T-helper 2 cell treated with Interferon-gamma antibody and Interleukin-4, amounts not matched to agents 5 μg/mL and 100 μg/mL, for 36 hours (primary cell): ENCODE data around the gene HVCN1.
"Not testable (repeated sequence)": the region's sequence is repeated elsewhere in the genome, so short reads cannot be mapped to it uniquely, and the experiment has no call there.

Source experiments
- DNase-seq: peaks from one replicate; pipeline ENCODE4 v3.0.0; 2021; ENCODE audit warnings: low spot score
- H3K27ac Mint-ChIP-seq: one replicate; pipeline ENCODE4 v1.8.0; 2021; ENCODE audit warnings: mild to moderate bottlenecking, mixed read lengths
- H3K27me3 Mint-ChIP-seq: one replicate; pipeline ENCODE4 v1.8.0; 2021; ENCODE audit warnings: low read depth, mixed read lengths
- H3K36me3 Mint-ChIP-seq: one replicate; pipeline ENCODE4 v1.8.0; 2021; ENCODE audit warnings: low read depth, mixed read lengths
- H3K4me1 Mint-ChIP-seq: one replicate; pipeline ENCODE4 v1.8.0; 2021; ENCODE audit warnings: low read depth, mixed read lengths
- H3K4me3 Mint-ChIP-seq: one replicate; pipeline ENCODE4 v1.8.0; 2022; ENCODE audit warnings: mild to moderate bottlenecking, moderate library complexity, mixed read lengths
- H3K9me3 Mint-ChIP-seq: one replicate; pipeline ENCODE4 v1.8.0; 2021; ENCODE audit warnings: mixed read lengths

The HVCN1 gene

DNA sequence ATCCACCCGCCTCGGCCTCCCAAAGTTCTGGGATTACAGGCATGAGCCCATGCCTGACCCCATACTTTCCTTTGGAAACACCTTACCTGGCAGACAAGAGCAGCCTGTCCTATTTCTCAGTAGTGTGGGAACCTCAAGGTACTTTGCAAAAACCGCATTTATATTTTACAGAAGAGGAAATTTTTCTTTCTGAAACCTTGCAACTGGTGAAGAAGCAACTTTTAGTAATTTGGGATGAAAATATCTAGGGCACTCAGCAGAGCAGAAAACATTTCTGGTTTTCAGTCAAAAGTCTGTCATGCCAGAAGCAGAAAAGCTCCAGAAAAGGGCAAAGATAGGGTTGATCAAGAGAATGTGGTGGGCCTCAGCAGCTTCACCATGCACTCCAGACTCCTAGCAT, 21.2 kb downstream of the HVCN1 start:
- DNase-seq: no peak
- no peak overlapping the region for H3K27ac Mint-ChIP-seq
- H3K4me1 Mint-ChIP-seq: peaks cover 22% of the 10 kb centered on the region
- H3K4me3 Mint-ChIP-seq: no peak overlapping the region
- H3K36me3 Mint-ChIP-seq: peaks cover 46% of the 10 kb centered on the region
- no peaks in the 10 kb centered on the region for H3K27me3 Mint-ChIP-seq
- H3K9me3 Mint-ChIP-seq: peaks cover 22% of the 10 kb centered on the region

DNA sequence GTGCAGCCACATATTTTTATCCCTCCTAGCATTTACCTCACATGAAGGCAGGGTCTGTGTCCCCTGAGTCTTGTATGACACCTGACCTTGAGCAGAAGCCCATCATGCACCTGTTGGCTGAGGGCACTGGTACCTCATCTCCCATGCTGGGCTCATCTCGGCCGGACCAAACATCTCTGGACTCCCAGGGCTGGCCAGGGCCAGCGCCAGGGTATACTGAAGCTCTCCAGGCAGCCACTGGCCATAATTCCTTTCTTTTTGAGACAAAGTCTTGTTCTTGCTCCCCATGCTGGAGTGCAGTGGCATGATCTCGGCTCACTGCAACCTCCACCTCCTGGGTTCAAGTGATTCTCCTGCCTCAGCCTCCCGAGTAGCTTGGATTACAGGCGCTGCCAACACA, 22.0 kb downstream of the HVCN1 start:
- Mint-ChIP-seq H3K36me3 (peaks cover 48% of the 10 kb centered on the region), H3K27ac (no peak overlapping the region), H3K4me3 (no peak overlapping the region), H3K27me3 (no peaks in the 10 kb centered on the region), H3K9me3 (peaks cover 25% of the 10 kb centered on the region), H3K4me1 (peaks cover 24% of the 10 kb centered on the region)
- no peak for DNase-seq

DNA sequence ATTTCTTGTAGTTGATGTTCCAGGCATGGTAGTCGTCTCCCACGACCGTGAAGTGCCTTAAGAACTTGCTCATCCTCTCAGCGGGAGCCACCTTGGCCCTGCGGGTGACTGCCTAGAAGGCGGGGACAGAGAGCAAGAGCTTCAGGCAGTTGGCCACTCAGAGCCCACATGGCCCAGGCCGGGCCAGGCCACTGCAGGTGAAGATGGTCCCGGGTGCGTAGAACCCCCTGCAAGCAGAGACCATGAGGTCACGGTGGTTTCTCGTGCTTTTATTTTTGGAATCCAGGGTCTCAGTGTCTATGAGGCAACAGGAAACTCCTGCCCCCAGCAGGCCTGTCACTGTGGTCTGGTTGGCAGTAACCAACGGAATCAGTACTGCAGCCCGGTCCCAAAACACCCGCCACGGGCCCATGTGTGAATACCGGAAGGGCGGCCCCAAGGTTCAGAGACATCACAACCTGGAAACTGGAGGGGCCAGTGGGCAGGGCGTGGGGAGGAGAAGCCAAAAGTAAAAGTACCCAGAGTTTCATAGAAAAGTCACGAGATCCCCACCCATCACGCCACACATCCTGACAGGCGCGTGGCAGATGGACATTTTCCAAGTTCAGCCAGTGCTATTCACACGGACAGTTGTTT, 27.5 kb downstream of the HVCN1 start:
- peaks cover 34% of the 10 kb centered on the region for H3K36me3 Mint-ChIP-seq
- peak; percentile 44 for DNase-seq
- H3K9me3 Mint-ChIP-seq: peaks cover 22% of the 10 kb centered on the region
- H3K27ac Mint-ChIP-seq: peak overlapping the region; percentile 80
- peak overlapping the region; percentile 51 for H3K4me3 Mint-ChIP-seq
- peaks cover 15% of the 10 kb centered on the region for H3K4me1 Mint-ChIP-seq
- no peaks in the 10 kb centered on the region for H3K27me3 Mint-ChIP-seq

DNA sequence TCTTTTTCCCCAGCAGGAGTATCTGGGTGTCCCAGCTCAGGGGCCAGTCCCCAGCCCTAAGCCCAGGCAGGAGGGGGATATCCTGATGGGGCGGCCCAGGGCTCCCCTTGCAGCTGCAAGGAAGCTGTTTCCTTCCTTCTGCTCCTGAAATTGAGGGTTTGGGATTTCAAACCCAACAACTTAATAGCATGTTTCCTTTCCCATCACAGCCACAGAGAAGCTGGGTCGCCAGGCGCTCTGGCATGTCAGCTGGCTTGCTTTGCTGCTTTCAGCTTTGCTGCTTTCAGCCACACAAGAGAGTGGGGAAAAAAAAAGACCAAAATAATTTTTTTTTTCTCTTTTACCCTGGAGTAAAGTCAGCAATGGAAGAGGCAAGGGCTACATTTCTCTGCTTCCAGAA, 30.0 kb downstream of the HVCN1 start:
- Mint-ChIP-seq H3K36me3 (peaks cover 15% of the 10 kb centered on the region), H3K4me3 (no peak overlapping the region), H3K27me3 (no peaks in the 10 kb centered on the region), H3K9me3 (peaks cover 5% of the 10 kb centered on the region), H3K4me1 (peaks cover 15% of the 10 kb centered on the region), H3K27ac (no peak overlapping the region)
- DNase-seq: no peak

DNA sequence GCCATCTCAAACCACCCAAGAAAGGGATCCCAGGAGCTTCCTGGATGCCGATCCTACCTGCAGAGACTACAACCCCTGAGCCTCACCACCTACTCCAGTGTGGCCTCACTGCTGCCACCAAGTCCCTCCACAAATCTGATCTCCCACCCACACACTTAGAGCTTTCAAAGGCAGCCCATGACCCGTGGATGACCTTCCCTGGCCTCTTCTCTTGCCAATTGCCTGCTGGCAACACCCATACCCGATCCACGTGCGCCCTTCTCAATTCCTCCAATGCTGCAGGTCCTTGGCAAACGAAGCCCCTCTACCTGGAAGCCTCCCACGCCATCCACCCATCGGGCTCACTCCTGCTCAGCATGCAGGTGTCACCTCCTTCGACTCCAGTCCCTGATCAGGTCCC, 30.7 kb downstream of the HVCN1 start:
- no peak for DNase-seq
- no peak overlapping the region for H3K4me3 Mint-ChIP-seq
- H3K27ac Mint-ChIP-seq: no peak overlapping the region
- peaks cover 15% of the 10 kb centered on the region for H3K36me3 Mint-ChIP-seq
- peaks cover 15% of the 10 kb centered on the region for H3K4me1 Mint-ChIP-seq
- peaks cover 5% of the 10 kb centered on the region for H3K9me3 Mint-ChIP-seq
- H3K27me3 Mint-ChIP-seq: no peaks in the 10 kb centered on the region

DNA sequence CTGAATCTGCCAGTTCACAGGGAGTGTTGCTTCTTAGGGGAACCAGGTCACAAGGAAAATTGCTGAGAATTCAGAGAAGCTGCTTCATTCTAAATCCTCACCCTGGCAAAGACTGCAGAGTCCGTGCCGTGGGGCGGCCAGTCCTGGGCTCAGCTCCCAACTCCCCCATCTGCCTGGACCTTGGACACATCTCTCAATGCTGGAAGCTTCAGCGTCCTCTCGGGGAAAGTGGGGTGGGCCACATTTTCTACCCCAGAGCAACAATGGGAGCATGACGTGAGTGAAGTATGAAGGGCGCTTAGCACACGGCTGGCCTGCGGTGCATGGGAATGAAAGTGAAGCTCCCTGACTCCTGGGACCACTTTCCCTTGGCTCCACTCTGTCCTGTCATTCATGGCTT, 31.2 kb downstream of the HVCN1 start:
- DNase-seq: no peak
- no peaks in the 10 kb centered on the region for H3K27me3 Mint-ChIP-seq
- H3K36me3 Mint-ChIP-seq: peaks cover 14% of the 10 kb centered on the region
- peaks cover 5% of the 10 kb centered on the region for H3K9me3 Mint-ChIP-seq
- no peak overlapping the region for H3K4me3 Mint-ChIP-seq
- peaks cover 15% of the 10 kb centered on the region for H3K4me1 Mint-ChIP-seq
- no peak overlapping the region for H3K27ac Mint-ChIP-seq

DNA sequence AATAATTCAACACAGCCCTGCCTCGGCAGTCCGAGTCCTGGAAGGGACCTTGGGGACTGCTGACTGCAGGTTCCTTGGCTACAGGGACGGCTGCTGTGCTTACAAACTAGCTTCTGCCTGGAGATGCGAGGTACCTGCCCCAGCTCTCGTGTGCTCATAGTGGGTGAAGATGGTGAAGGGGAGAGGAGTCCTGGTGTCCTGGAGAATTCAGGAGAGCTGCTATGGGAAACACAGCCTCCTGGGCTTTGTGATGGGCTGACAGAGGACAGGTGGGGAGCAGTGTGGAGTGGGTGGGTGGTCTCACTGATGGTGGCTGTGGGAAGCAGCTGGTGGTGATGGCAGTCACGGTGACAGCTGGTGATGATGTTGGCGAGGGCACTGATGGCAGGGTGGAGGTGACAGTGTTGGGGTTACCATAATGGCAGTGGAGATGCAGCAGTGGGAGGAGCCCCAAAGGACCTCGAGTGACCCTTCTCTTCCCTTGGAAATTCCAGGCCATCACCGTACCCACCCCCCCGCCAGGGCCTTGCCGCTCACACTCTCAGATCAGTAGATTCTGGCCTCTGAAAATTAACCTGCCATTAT, 32.8 kb downstream of the HVCN1 start:
- Mint-ChIP-seq H3K27ac (no peak overlapping the region), H3K9me3 (no peaks in the 10 kb centered on the region), H3K4me1 (peaks cover 6% of the 10 kb centered on the region), H3K4me3 (no peak overlapping the region), H3K27me3 (no peaks in the 10 kb centered on the region), H3K36me3 (peaks cover 10% of the 10 kb centered on the region)
- no peak for DNase-seq

DNA sequence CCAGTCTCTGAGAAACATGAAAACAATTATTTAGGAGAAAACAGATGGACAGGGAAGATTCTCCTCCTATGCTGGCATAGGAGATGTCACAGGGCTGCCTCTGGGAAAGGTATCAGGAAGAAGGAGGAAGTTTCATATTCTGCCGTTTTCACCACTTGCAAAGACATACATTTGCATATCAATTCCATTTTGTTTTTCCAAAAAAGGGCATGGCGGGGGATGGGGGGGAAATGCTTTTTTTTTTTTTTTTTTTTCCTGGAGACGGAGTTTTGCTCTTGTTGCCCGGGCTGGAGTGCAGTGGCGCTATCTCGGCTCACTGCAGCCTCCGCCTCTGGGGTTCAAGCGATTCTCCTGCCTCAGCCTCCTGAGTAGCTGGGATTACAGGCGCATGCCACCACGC, 34.7 kb downstream of the HVCN1 start:
- not testable (repeated sequence) for H3K4me1 Mint-ChIP-seq, DNase-seq, H3K4me3 Mint-ChIP-seq, H3K9me3 Mint-ChIP-seq, H3K27ac Mint-ChIP-seq, H3K27me3 Mint-ChIP-seq
- peaks cover 16% of the 10 kb centered on the region for H3K36me3 Mint-ChIP-seq

DNA sequence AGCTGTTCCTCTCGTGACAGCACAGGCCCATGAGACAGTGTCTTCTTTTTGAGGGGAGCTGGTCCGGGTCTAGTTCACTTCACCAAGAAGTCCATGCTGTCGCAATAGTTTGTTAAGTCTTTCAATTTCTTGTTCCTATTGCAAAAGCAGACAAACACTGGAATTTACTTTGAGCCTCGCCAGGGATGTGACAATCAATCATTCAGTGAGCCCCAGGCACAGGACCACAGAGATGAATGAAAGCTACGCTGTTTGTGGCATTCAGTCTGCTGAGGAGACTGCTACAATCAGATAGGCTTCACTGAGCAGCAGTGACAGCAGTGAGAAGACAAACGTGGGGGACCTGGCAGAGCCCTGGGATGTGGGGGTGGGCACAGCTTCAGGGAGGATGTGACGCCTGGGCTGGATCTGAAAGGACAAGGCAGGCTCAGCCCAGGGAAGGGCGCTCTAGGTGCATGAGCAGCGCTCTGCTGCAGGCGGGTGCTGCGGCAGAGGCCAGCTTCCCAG, 39.5 kb downstream of the HVCN1 start:
- H3K27me3 Mint-ChIP-seq: no peaks in the 10 kb centered on the region
- DNase-seq: no peak
- no peaks in the 10 kb centered on the region for H3K9me3 Mint-ChIP-seq
- H3K4me3 Mint-ChIP-seq: no peak overlapping the region
- H3K27ac Mint-ChIP-seq: no peak overlapping the region
- H3K36me3 Mint-ChIP-seq: peaks cover 25% of the 10 kb centered on the region
- peaks cover 23% of the 10 kb centered on the region for H3K4me1 Mint-ChIP-seq

DNA sequence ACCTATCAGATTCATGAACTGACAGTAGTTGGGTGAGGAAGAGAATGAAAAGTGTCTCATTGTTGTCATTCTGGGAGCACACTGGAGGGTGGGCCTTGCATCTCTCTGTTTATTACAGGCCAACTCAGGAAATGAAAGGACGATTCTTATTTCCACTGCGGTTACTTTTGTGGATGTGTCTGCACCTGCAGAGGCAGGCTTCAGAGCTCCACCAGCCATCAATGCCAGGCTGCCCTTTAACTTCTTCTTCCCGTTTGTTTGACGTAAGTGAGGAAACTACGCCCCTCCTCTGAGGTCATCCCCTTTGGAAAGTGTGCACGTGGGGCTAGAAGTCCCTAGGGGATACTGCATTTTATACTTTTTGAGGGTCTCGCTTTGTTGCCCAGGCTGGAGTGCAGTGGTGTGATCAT, 41.3 kb downstream of the HVCN1 start:
- Mint-ChIP-seq H3K4me1 (peaks cover 23% of the 10 kb centered on the region), H3K4me3 (peak overlapping the region; percentile 2), H3K27ac (peak overlapping the region; percentile 9), H3K36me3 (peaks cover 22% of the 10 kb centered on the region), H3K9me3 (no peaks in the 10 kb centered on the region), H3K27me3 (no peaks in the 10 kb centered on the region)
- DNase-seq: no peak

DNA sequence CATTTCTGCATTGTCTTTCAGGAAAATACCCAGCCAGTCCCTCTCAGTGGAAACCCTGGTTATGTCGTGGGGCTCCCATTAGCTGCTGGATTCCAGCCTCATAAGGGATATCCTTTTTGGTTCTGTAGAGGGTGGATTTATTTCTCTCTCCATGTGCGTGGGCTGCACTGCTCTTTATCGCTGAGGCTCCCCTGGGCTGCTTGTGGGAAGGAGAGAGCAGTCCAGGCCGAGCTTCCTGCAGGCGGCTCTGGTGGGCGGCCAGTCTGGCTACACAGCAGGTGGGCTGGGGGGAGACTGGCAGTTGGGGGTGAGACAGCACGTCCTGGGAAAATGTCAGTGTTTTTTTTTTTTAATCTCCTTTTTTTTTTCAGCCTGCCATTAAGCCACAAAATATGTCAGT, 47.4 kb downstream of the HVCN1 start:
- Mint-ChIP-seq H3K36me3 (no peaks in the 10 kb centered on the region), H3K9me3 (no peaks in the 10 kb centered on the region), H3K4me1 (peaks cover 17% of the 10 kb centered on the region), H3K27me3 (no peaks in the 10 kb centered on the region), H3K4me3 (no peak overlapping the region), H3K27ac (no peak overlapping the region)
- no peak for DNase-seq

DNA sequence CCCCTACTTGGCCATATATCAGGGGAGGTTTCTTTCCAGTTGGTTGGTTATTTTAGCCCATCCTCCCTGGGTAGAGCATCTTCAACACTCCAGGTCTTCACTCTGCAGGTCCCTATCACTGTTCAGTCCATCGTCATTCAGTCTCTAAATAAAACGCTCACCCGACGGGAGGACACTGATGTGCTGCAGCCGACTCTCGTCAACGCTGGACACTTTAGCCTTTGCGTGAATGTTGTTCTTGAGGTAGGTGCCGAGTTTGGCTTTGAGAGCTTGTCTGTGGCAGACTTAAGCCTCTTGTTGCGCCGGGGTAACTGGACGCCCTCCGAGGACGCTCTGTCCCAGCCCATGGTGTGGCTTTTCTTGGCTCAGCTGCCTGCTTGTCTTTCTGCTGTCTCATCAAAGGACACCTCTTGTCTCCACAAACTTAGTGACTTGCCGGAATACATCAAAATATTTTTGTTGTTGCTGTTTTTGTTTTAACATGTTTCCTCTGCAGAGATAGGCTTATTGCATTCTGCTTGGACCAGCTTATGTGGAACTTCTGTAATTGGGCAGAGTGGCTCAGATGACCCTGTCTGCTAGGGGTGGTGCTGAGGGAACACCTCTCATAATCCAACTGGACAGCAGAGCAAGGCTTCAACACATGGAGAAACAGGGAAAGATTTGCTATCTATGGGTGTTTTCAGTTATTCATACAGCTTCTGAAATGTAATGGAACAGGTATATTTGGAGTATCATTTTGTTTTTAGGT, 48.5 kb downstream of the HVCN1 start:
- DNase-seq: no peak
- H3K36me3 Mint-ChIP-seq: no peaks in the 10 kb centered on the region
- peaks cover 17% of the 10 kb centered on the region for H3K4me1 Mint-ChIP-seq
- no peaks in the 10 kb centered on the region for H3K9me3 Mint-ChIP-seq
- no peaks in the 10 kb centered on the region for H3K27me3 Mint-ChIP-seq
- H3K27ac Mint-ChIP-seq: no peak overlapping the region
- H3K4me3 Mint-ChIP-seq: no peak overlapping the region

DNA sequence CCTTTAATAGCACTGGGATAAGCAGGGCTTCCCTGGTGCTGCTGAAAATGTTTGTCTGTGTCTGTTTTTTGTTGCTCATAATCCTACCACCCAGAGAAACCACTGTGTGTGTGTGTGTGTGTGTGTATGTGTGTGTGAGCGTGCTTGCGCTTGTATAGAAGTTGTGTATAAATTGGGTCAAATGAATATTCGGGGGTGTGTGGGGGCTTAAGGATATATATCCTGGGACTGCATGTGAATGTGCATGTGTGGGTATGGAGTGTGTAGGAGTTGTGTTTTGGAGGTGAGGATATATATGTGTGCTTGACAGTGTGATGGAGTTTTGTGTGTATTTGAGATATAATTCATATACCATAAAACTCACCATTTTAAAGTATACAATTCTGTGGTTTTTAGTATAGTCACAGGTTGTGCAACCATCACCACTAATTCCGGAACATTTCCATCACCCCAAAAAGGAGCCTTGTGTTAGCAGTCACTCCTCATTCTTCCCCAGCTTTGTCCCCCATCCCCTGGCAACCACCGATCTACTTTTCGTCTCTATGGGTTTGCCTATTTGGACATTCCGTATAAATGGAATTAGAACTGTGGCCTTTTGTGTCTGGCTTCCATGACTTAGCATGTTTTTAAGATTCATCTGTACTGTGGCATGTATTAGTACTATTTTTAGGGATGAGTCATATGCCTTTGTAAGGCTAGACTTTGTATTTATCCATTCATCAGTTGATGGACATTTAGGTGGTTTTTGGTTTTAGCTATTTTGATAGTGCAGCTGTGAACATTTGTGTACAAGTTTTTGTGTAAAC, 49.4 kb downstream of the HVCN1 start:
- H3K4me1 Mint-ChIP-seq: peaks cover 20% of the 10 kb centered on the region
- H3K9me3 Mint-ChIP-seq: no peaks in the 10 kb centered on the region
- no peak for DNase-seq
- no peak overlapping the region for H3K27ac Mint-ChIP-seq
- no peaks in the 10 kb centered on the region for H3K27me3 Mint-ChIP-seq
- H3K36me3 Mint-ChIP-seq: no peaks in the 10 kb centered on the region
- no peak overlapping the region for H3K4me3 Mint-ChIP-seq

DNA sequence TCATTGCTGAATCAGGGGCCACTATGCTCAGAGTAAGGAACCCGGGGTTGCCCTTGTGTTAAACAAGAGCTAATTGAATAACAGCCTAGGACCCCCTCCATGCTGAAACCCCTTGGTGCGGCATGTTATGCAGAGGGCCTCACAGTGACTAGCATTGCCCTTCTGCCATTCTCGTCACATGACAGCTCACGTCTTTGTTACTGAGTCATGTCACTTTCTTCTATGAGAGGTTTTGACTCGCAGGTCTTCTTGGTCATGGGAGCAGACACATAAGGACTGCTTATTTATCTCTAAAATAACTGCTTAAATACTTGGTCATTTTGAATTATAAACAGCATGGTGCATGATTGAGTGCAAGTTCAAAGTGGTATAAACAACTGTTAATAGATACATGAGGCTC, 50.1 kb downstream of the HVCN1 start:
- H3K27ac Mint-ChIP-seq: no peak overlapping the region
- peaks cover 20% of the 10 kb centered on the region for H3K4me1 Mint-ChIP-seq
- DNase-seq: no peak
- H3K27me3 Mint-ChIP-seq: no peaks in the 10 kb centered on the region
- H3K4me3 Mint-ChIP-seq: no peak overlapping the region
- no peaks in the 10 kb centered on the region for H3K36me3 Mint-ChIP-seq
- H3K9me3 Mint-ChIP-seq: no peaks in the 10 kb centered on the region
